ENCODE data around the gene TMEM131. TPM values are rescaled to one million over a fixed set of nuclear protein-coding genes. Genes with fewer than 3 reads are reported as not detected.

Gene TMEM131
- total and polyA plus RNA-seq, 12 donors = 8.2 to 34.3 (median 30.0) TPM

- peaks cover 0 to 11% (median 0%) of the 10 kb centered on the region in 9 donors for H3K36me3 ChIP-seq
- ATAC-seq (no peak), DNase-seq (no peak)
- H3K27me3 ChIP-seq = no peaks in the 10 kb centered on the region
- TF ChIP-seq, protein P1, sequence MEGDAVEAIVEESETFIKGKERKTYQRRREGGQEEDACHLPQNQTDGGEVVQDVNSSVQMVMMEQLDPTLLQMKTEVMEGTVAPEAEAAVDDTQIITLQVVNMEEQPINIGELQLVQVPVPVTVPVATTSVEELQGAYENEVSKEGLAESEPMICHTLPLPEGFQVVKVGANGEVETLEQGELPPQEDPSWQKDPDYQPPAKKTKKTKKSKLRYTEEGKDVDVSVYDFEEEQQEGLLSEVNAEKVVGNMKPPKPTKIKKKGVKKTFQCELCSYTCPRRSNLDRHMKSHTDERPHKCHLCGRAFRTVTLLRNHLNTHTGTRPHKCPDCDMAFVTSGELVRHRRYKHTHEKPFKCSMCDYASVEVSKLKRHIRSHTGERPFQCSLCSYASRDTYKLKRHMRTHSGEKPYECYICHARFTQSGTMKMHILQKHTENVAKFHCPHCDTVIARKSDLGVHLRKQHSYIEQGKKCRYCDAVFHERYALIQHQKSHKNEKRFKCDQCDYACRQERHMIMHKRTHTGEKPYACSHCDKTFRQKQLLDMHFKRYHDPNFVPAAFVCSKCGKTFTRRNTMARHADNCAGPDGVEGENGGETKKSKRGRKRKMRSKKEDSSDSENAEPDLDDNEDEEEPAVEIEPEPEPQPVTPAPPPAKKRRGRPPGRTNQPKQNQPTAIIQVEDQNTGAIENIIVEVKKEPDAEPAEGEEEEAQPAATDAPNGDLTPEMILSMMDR (IDR thresholded peaks at IDR 0.05) = no peak
- H3K4me3 ChIP-seq = no peak overlapping the region
- 86 to 91% methylated on average over 5 of the region's 5 CpGs for WGBS, 2 donors
- H3K27ac ChIP-seq = no peak overlapping the region
- H3K4me1 ChIP-seq = peaks cover 0 to 27% (median 10%) of the 10 kb centered on the region in 9 donors
- no peaks in the 10 kb centered on the region for H3K9me3 ChIP-seq
- intact Hi-C loops (cut with DNase I) = loop anchor here in 3 of 10 donors (5.0 to 10.0 kb wide), 3 partner anchors 33 to 645 kb away; no protein-coding TSS in a partner anchor
Measured at GRCh38 chr2:97739893-97740245, 255.9 kb downstream of the TMEM131 start.

DNA sequence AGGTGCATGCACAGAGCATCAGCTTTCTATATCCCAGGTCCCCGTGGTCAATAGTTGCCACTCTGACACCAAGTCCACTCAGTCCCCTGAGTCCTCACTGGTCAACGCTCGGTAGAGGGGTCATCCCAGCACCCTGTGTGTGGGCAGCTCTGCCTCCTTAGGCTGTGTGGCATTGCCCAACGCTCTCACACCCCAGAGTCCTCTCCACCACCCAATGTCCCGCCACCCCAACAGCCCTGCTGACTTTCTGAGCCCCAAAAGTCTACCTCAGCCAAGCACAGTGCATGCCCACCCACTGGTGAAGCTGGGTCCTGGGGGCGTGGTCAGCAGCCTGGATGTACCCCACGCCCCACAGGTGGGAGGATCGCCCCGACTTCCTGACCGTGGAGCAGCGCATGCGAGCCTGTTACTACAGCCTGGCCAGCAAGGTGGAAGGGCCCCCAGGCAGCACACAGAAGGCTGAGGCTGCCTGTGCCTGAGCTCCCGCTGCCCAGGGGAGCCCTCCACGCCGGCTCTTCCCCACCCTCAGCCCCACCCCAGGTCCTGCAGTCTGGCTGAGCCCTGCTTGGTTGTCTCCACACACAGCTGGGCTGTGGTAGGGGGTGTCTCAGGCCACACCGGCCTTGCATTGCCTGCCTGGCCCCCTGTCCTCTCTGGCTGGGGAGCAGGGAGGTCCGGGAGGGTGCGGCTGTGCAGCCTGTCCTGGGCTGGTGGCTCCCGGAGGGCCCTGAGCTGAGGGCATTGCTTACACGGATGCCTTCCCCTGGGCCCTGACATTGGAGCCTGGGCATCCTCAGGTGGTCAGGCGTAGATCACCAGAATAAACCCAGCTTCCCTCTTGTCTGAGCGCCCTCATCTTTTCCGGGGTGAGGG lies 256.5 kb downstream of the TMEM131 start:
- Histone ChIP-seq H3K36me3 (peaks cover 0 to 9% (median 0%) of the 10 kb centered on the region in 9 donors), H3K4me1 (peaks cover 0 to 27% (median 10%) of the 10 kb centered on the region in 9 donors), H3K9me3 (no peaks in the 10 kb centered on the region), H3K27me3 (no peaks in the 10 kb centered on the region), H3K4me3 (no peak overlapping the region), H3K27ac (no peak overlapping the region)
- ATAC-seq = peak in 2 of 8 donors; percentile 5 to 10
- DNase-seq = no peak
- TF ChIP-seq, protein P1 (IDR thresholded peaks at IDR 0.05) = no peak
- WGBS, 2 donors = 91 to 92% methylated on average over 23 of the region's 23 CpGs
- intact Hi-C loops (cut with DNase I) = loop anchor here in 1 of 10 donors (10.0 kb wide), 1 partner anchor 646 kb away; no protein-coding TSS in a partner anchor

DNA sequence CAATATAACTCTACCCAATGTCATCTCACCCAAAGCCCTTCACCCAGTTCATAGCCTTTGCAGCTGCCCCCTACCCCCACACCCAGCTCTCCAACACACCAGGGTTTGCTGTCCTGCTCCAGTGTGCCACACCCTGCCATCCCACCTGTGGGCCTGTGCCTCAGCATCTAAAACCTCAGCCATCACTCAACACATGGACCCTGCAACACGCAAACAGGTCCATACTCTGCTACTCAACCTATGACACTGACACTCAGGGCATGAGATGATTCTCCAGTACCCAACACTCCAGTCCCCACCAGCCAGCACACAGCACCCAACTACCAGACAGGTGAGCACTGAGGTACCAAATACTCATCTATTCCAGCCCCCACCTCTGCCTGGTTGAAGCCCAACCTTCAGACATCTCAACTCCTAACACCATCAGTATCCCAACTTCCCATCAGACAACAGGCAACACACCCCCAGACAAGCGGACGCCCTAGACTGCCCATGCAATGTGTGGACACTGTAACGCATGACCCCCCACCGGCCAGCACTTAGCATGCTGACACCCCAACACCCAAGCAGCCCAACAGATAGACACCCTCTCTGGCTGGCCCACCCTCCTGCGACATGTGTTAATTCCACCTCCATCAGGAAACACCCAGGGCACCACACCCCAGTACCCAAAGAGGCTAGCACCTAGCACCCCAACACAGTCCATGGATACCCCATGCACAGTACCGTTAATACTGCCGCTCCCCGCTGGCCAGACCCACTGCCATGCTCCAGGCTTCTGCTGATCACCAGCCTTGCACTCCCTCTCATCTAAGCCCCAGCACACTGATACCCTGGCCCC lies 257.3 kb downstream of the TMEM131 start:
- peaks cover 0 to 27% (median 10%) of the 10 kb centered on the region in 9 donors for H3K4me1 ChIP-seq
- TF ChIP-seq, protein P1 (IDR thresholded peaks at IDR 0.05) = no peak
- no peak overlapping the region for H3K27ac ChIP-seq
- H3K36me3 ChIP-seq = peaks cover 0 to under 1% (median 0%) of the 10 kb centered on the region in 9 donors
- no peak for DNase-seq
- intact Hi-C loops (cut with DNase I) = loop anchor here in 1 of 10 donors (10.0 kb wide), 1 partner anchor 646 kb away; no protein-coding TSS in a partner anchor
- no peak for ATAC-seq
- no peaks in the 10 kb centered on the region for H3K27me3 ChIP-seq
- WGBS, 2 donors = 96% methylated on average over 9 of the region's 9 CpGs
- H3K4me3 ChIP-seq = no peak overlapping the region
- no peaks in the 10 kb centered on the region for H3K9me3 ChIP-seq

Measured in heart right ventricle (tissue), 16 donors.